ENCODE measurements around the gene FAM72C. TPM values are rescaled to one million over a fixed set of nuclear protein-coding genes. Genes with fewer than 3 reads are reported as not detected.

The FAM72C gene
- polyA plus RNA-seq, 3 donors, result 0.28 to 0.33 (median 0.31) TPM

Small RNAs within 50 kb of the gene (small RNA-seq; reads per million reads assigned to genes)
- not detected for gene HIST2H3PS2 (ENCODE audit: insufficient read length, low read depth)

Measured in CD14-positive monocyte (primary cell).